Colon (tissue), 2 donors: Measurements from ENCODE around the gene TNFRSF4.
"Not testable (repeated sequence)": the region's sequence is repeated elsewhere in the genome, so short reads cannot be mapped to it uniquely, and the experiment has no call there.

Source experiments
- FAIRE-seq: peaks from 2 replicates; lab custom pipeline; 2012; peaks lifted over from hg19 to GRCh38; lab: Jason Lieb, UNC
- donor health status: control.
- donor health status: control.

The TNFRSF4 gene

GRCh38 chr1:1213345-1214265, at the start of gene TNFRSF4:
TSS of gene TNFRSF4 (minus strand) at chr1:1214153. CDS start at chr1:1214127, 26 bp downstream.
- no peak for FAIRE-seq

- no peak for FAIRE-seq
Measured at GRCh38 chr1:1262758-1263157, 48.8 kb upstream of the TNFRSF4 start.

- FAIRE-seq, result no peak
Measured at GRCh38 chr1:1262071-1262470, 48.1 kb upstream of the TNFRSF4 start.

GRCh38 chr1:1260843-1261560, 47.0 kb upstream of the TNFRSF4 start:
- no peak for FAIRE-seq

- FAIRE-seq, result no peak
Measured at GRCh38 chr1:1259951-1260600, 46.1 kb upstream of the TNFRSF4 start.

- no peak for FAIRE-seq
Measured at GRCh38 chr1:1259540-1259939, 45.6 kb upstream of the TNFRSF4 start.

- no peak for FAIRE-seq
Measured at GRCh38 chr1:1259119-1259488, 45.2 kb upstream of the TNFRSF4 start.

- no peak for FAIRE-seq
Measured at GRCh38 chr1:1256956-1257871, 43.3 kb upstream of the TNFRSF4 start.

GRCh38 chr1:1255611-1256010, 41.7 kb upstream of the TNFRSF4 start:
- no peak for FAIRE-seq

- no peak for FAIRE-seq
Measured at GRCh38 chr1:1255078-1255477, 41.1 kb upstream of the TNFRSF4 start.

GRCh38 chr1:1254667-1254998, 40.7 kb upstream of the TNFRSF4 start:
- no peak for FAIRE-seq

- FAIRE-seq, result no peak
Measured at GRCh38 chr1:1253972-1254666, 40.2 kb upstream of the TNFRSF4 start.

GRCh38 chr1:1253314-1253713, 39.4 kb upstream of the TNFRSF4 start:
- no peak for FAIRE-seq

- no peak for FAIRE-seq
Measured at GRCh38 chr1:1250786-1251284, 36.9 kb upstream of the TNFRSF4 start.

- FAIRE-seq, result not testable (repeated sequence)
Measured at GRCh38 chr1:1248009-1248913, 34.3 kb upstream of the TNFRSF4 start.

- FAIRE-seq, result no peak
Measured at GRCh38 chr1:1247341-1247913, 33.5 kb upstream of the TNFRSF4 start.

- FAIRE-seq, result no peak
Measured at GRCh38 chr1:1246577-1247340, 32.8 kb upstream of the TNFRSF4 start, which contains the start of gene C1QTNF12. TSS of gene C1QTNF12 (minus strand) at chr1:1246722. CDS start at chr1:1246690, 32 bp downstream.

GRCh38 chr1:1245817-1246576, 32.0 kb upstream of the TNFRSF4 start:
- no peak for FAIRE-seq
